GM19324 (cell line): Measurements from ENCODE around the gene MTG2.

ENCODE experiments used
- ATAC-seq: cut with Tn5 transposase; IDR thresholded peaks from one replicate; pipeline ENCODE4 v1.9.1; 2021; ENCODE audit warnings: mild to moderate bottlenecking, moderate library complexity; ENCODE audit not compliant: unreplicated experiment, low FRiP score

Gene MTG2

DNA sequence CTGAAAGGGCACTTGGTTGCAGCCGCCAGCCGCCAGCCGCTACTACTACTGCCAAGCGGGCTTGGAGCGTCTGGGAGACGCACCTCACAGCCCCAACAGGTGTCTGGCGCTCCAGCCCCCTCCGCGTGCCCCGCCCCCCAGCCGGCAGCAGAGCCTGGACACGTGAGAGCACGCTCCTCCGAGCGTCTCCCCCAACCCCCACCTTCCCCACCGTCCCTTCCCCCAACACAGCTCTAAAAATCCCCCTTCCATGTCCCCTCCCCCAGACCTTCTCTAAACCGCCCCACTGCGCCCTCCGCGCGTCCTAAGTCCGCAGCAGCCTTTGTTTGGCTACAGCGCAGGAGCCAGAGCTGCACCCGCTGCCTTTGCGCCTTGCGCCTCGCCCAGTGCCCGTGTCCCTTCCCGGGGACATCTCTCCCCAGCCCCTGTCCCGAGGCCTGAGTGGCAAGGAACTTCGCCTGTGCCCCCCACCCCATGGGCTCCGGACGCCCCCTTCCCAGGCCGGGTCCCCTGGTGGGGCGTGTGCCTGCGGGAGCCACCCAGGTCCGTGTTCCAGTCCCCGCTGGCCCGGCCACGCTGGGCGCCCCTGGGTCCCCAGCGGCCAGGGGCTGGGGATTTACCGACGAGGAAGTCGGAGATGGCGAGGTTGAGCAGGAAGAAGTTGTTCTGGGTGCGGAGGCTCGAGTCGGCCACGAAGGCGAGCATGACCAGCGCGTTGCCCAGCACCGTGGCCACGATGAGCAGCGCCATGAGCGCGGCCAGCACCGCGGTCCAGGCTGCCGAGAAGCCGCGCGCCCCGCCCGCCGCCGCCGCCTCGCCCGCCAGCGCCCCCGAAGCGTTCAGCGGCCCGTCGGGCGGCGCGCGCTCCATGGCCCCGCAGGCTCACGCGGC, 36.5 kb downstream of the MTG2 start:
- ATAC-seq = no peak

DNA sequence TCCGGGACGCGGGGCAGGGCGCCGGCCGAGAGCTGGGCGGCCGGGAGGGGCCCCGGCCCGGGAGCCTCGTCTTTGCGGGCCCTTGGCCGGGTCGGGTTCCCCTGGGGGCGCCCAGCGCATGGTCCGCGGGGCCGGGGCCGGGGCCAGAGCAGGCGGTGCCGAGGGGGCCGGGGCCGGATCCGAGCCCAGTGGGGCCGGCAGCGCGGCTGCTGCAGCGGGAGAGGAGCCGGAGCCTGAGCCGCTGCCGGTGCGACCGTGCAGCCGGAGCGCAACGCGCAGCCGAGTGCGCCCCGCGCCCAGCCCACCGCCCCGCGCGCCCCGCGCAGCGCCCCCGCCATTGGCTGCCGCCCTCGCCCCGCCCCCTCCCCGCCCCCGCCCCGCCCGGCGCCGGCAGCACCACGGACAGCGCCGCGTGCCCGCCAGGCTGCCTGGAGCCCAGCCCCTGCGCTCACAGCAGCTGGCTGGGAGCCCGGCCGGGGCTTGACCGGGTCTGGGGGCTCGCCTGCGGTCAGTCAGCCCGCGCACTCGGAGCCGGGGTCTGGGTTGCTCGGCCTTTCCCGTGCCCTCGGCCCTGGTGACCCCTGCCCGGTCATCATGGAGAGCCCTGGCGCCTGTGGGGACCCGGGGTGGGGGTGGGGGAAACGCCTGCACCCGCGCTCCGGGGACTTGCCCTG, 37.3 kb downstream of the MTG2 start, which contains the start of gene HRH3:
Gene HRH3 (minus strand): TSS at position 287 of the 674 bp plus-strand sequence. CDS start 308 bp downstream, outside the sequence.
- ATAC-seq = no peak

GRCh38 chr20:62220666-62221568, 38.1 kb downstream of the MTG2 start:
- ATAC-seq = no peak

- no peak for ATAC-seq
Measured at GRCh38 chr20:62222266-62222850, 39.5 kb downstream of the MTG2 start.

GRCh38 chr20:62222972-62223371, 40.1 kb downstream of the MTG2 start:
- ATAC-seq = no peak

DNA sequence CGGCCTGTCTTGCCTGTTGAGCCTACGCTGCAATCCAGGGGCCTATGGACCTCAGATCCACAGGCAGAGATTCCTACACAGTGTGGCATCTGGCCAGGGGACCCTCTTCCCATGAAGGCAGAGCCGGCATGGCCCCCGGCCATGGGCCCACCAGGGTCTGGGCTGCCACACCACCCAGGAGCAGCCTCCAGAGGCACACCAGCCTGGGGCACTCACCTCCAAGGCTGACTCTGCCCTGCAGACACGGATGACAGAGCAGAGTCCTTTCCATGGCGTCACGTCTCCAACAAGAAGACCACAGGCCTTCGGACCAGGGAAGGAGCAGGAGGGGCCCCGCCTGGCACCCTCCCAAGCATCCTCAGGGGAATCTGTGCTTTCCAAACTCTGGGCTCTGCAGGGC, 40.7 kb downstream of the MTG2 start:
- ATAC-seq = no peak

DNA sequence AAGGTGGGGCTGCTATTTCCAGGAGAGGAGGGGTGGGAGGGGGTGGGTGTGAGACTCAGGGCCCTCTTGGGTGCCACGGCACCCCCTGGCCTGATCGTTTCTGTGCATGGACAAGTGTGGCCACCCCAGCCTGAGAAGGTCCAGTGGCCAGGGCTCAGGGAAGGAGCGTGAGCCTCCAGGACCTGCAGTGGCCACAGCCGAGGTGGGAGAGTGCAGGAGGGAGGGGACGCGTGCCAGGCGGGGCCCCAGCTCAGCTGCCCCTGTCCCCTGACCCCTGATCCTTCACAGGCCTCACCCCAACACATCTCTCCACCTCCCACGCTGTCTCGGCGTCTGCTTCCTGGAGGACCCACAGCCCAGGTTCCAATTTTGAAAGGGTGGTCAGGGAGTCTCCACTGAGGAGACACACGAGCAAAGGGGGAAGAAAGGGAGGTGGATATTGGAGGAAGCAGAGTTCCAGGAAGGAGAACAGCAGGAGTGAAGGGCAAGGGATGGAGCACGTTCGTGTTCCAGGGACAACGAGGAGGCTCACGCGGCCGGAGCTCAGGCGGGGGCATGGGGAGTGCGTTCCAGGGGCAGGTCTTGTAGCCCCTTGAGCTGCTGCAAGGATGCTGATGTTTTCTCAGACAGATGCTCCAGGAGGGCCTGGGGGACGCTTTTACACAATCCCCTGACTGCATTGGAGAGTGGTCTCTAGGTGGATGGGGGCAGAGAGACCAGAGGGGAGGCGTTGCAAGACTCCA, 41.5 kb downstream of the MTG2 start:
- ATAC-seq = no peak

GRCh38 chr20:62225026-62225425, 42.2 kb downstream of the MTG2 start:
- ATAC-seq = no peak

DNA sequence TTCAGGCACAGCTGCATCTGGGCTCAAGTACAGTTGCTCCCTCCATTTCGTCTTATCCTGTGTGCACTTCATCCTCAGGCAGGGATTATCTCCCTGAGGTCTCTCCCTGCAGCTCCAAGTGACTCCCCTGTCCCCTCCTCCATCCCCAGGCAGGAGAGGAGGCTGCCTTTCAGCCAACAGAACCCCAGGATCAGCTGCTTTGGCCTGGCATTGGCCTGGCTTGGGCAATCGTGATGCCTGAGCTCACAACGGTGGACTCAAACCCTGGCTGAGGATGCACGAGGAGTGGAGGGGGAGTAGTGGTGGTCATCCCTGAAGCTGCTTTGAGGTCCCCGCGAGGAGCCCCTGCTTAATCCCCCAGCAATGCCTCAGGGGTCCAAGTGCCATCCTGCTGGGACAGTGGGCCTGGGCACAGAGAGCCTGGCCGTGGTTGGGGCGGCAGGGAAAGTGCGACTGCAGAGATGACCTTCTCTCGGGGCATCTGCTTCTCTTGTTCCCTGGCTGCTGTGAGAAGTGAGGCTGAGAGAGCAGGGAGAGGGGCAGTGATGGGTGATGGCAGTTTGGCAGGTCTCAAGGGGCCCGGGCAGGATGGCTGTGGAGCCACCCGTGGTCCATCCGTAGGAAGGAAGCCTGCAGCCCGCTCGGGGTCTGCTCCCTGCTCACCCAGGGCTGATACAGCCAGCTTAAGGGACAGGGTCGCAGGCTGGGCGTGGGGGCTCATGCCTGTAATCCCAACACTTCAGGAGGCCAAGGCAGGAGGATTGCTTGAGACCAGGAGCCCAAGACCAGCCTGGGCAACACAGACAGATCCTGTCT, 43.2 kb downstream of the MTG2 start:
- ATAC-seq = no peak

GRCh38 chr20:62226707-62227590, 44.1 kb downstream of the MTG2 start:
- no peak for ATAC-seq

DNA sequence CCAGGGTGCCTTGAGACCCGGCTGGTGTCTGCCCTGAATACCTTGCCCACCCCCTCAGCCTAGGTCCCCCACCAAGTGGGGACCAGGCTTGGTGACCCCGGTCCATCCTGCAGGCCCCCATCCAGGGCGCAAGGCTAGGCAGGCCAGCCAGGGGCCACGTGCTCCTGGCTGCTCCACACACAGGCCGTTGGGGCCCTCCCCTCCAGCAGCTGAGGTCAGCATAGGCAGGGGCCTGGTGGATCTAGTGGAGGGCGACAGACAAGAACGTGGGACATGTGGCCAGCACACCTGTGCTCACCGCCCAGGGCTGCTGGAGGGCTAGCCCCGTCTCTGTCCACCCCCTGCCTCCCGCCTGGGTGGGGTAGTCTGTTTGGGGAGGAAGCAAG, 44.8 kb downstream of the MTG2 start:
- no peak for ATAC-seq

GRCh38 chr20:62227977-62228958, 45.4 kb downstream of the MTG2 start:
- ATAC-seq = no peak

DNA sequence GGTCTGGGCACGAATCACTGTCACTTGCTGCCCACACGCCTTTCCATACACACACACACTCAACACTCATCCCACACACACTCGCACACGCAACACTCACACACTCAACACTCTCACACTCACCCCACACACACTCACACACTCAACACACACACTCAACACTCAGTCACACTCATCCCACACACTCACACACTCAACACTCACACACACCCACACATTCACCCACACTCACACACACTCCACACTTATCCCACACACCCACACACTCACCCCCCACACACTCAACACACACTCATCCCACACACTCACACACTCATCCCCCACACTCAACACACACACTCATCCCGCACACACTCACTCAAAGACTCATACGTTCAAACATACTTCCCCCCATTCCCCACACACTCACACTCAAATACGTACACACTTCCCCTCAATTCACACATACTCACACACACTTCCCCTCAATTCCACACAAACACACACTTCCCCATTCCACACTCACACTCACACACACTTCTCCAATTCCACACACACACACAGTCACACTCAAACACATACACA, 46.2 kb downstream of the MTG2 start:
- ATAC-seq = no peak

- no peak for ATAC-seq
Measured at GRCh38 chr20:62229667-62230066, 46.8 kb downstream of the MTG2 start.

GRCh38 chr20:62230276-62230675, 47.4 kb downstream of the MTG2 start:
- ATAC-seq = no peak

DNA sequence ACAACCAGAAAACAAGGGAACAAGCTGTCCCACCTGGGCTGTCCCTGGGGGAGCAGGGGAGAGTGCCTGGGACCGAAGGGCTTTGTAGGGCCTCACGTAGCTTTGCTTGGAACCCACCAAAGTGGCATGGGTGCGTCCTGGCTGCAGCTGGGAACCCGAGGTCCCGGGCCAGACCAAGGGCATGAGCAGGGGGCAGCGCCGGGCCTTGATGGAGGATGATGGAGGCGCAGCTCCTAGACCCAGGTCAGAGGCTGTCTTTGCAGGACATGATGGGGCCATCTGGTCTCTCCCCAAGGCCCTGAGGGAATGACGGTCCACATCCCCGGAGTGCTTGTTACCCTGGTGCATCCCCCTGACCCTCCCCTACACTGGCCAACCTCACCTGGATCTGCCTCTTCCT, 47.9 kb downstream of the MTG2 start:
- ATAC-seq = no peak
